Measurements from ENCODE around the gene CHIC2.
A peak's percentile ranks its signal among the peaks of the same experiment; 100 is the strongest.
"Not testable (repeated sequence)": the region's sequence is repeated elsewhere in the genome, so short reads cannot be mapped to it uniquely, and the experiment has no call there.

Gene CHIC2

DNA sequence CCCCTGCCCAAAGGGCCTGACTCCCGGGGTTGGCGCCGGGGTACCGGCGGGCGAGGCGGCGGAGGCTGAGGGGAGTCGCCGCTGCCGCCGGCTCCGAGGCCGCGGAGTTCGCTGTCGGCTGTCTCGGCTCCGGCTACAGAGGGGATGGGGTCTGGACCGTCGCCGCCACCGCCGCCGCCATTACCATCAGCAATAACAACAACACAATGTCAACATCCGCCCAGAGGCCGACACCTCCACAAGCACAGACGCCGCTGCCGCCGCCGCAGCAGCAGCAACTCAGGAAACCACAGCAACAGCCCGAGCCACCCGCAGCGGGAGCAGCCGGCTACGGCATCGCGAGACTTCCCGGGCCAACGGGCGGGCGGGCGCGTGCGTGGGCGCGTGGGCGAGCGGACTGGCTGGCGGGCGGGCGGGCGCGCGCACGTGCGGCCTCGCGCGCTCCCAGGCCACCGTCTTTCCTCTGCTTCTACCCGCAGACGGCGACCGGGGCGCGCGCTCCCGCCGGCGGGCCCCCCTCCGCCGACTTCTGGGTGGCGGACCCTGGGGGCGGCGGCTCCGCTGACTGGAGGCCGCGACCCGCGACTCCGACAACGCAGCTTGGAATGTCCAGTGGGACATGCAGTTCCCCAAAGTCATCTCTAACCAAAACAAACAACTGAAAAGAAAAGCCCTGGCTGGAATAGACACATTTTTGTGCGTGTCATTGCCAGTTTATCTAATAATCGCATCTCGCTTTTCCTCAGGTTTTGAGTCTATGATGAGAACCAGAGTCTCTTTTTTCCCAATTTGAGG, at the start of gene CHIC2:
CHIC2 (minus strand) TSS at position 289 of the 795 bp plus-strand sequence. CDS start 305 bp downstream, outside the sequence.
- TF ChIP-seq ZFX (IDR thresholded peaks at IDR 0.05; ENCODE audit: borderline replicate concordance): no peak
- TF ChIP-seq, protein P1, sequence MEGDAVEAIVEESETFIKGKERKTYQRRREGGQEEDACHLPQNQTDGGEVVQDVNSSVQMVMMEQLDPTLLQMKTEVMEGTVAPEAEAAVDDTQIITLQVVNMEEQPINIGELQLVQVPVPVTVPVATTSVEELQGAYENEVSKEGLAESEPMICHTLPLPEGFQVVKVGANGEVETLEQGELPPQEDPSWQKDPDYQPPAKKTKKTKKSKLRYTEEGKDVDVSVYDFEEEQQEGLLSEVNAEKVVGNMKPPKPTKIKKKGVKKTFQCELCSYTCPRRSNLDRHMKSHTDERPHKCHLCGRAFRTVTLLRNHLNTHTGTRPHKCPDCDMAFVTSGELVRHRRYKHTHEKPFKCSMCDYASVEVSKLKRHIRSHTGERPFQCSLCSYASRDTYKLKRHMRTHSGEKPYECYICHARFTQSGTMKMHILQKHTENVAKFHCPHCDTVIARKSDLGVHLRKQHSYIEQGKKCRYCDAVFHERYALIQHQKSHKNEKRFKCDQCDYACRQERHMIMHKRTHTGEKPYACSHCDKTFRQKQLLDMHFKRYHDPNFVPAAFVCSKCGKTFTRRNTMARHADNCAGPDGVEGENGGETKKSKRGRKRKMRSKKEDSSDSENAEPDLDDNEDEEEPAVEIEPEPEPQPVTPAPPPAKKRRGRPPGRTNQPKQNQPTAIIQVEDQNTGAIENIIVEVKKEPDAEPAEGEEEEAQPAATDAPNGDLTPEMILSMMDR (IDR thresholded peaks at IDR 0.05): no peak
- H3K27ac ChIP-seq: peak within 1 kb of the TSS; percentile 65

GRCh38 chr4:54113206-54113605, 48.8 kb upstream of the CHIC2 start:
- not testable (repeated sequence) for H3K27ac ChIP-seq

DNA sequence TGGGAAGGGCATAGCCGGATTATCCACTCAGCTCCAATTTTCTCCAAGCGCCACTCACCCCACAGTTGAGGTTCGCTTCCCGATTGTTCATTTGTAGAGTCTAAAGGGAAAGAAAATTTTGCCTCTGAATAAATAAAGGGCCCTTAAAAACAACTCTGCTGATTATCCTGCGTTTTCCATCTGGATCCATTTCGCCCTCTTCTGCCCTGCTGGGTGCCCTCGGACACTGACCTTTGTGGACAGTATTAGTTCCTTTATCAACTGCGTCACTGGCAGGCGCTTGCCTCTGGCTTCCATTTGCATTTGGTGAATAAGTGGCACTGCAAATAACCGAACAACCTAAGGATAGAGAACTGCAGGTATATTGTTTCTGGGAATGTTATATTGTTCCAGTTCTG, 45.6 kb upstream of the CHIC2 start:
- TF ChIP-seq, protein P1 (IDR thresholded peaks at IDR 0.05): no peak
- no peak for TF ChIP-seq ZFX (IDR thresholded peaks at IDR 0.05; ENCODE audit: borderline replicate concordance)
- no peak overlapping the region for H3K27ac ChIP-seq

DNA sequence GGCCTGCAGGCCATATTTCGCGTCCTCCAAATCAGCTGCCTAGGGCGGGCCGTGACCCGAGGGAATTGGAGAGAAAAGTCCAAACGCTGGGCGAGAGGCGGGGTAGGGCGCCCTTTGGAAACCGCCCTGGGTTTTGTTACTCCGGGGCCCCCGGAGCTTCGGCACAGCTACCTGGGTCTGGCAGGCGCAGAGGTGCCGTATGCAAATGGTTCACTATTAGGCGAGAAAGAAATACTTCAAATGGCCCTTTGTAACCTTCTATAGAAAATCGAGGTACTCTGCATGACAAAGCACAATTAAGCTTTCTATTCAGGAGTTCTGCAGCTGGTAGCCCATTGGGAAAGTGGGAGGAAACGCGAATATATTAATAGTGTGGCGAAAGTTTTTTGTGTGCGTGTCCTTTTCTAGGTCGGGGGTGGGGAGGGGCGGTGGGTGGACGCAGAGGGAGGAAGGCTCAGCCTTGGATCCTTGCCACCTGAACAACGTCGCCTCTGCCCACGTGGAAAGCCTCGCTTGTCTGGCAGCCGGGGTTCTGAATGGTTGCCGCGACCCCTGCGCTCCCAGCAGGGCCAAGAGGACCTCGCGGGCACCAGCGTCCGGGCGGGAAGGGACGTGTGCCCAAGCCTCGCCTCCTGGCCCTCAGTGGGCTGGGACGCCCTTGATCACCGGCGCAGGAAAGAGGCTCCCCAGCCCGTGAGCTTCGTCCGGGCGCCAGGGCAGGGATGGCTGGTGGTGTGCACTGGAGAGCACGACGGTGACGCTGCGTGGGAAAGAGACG, 45.0 kb upstream of the CHIC2 start:
- no peak overlapping the region for H3K27ac ChIP-seq
- TF ChIP-seq, protein P1 (IDR thresholded peaks at IDR 0.05): no peak
- TF ChIP-seq ZFX (IDR thresholded peaks at IDR 0.05; ENCODE audit: borderline replicate concordance): no peak

DNA sequence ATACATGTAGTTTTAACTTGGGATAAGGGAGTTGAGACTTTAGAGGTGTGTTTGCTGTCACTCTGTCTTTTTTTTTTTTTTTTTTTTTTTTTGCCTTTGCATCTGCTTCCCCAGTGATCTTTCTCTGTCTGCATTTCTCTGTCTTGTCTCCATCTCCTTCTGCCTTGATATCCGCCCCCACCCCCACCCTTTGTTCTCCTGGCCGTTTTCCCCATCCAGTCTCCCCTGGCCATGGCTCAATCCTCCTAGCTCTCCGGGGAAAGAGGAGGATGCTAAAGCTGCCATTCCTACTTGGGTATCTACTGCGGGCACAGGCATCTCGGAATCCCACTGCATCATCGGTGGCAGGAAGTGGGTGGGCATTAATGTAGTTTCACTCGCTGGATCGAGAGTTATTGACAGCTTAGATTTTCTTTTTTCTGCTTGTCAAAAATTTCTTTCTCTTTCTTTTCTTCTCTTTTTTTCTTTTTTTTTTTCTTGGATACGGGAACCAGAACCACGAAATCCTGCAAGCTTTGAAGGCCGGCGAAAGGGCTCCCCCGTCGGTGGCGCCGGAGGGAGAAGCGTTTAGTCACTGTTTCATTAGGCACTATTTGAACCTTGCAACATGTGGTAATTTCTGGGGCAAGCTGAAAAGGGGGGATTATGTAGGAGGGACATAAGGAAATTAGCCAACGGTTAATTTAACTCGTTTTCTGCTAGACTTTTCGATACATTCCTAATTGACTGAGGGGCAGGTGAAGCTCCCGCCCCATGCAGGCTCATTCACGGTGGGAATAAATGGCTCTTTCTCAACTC, 43.7 kb upstream of the CHIC2 start:
- no peak overlapping the region for H3K27ac ChIP-seq
- TF ChIP-seq, protein P1 (IDR thresholded peaks at IDR 0.05): no peak
- no peak for TF ChIP-seq ZFX (IDR thresholded peaks at IDR 0.05; ENCODE audit: borderline replicate concordance)

GRCh38 chr4:54104907-54105306, 40.5 kb upstream of the CHIC2 start:
- TF ChIP-seq ZFX (IDR thresholded peaks at IDR 0.05; ENCODE audit: borderline replicate concordance): no peak
- TF ChIP-seq, protein P1 (IDR thresholded peaks at IDR 0.05): no peak
- no peak overlapping the region for H3K27ac ChIP-seq

GRCh38 chr4:54103190-54103574, 38.8 kb upstream of the CHIC2 start:
- H3K27ac ChIP-seq: no peak overlapping the region
- no peak for TF ChIP-seq ZFX (IDR thresholded peaks at IDR 0.05; ENCODE audit: borderline replicate concordance)
- TF ChIP-seq, protein P1 (IDR thresholded peaks at IDR 0.05): no peak

All from 22Rv1 (cell line).